ENCODE results near the gene DCAF16. TPM values are rescaled to one million over a fixed set of nuclear protein-coding genes. Genes with fewer than 3 reads are reported as not detected.

The DCAF16 gene
- total and polyA plus RNA-seq, 7 experiments from 2014 or later = 29.3 to 85.1 (median 67.0) TPM

GRCh38 chr4:17765514-17766286, 44.9 kb downstream of the DCAF16 start:
- intact Hi-C loops (cut with micrococcal nuclease) = no loop called here
- ATAC-seq (no peak), DNase-seq (no peak)
- H3K4me3 ChIP-seq (ENCODE audit: low read length) = no peak overlapping the region
- no peaks in the 10 kb centered on the region for H3K4me1 ChIP-seq (ENCODE audit: control insufficient read depth in 2 of 2, insufficient read depth in 2 of 2, low read length in 2 of 2)
- H3K9me3 Mint-ChIP-seq = peaks cover 0 to 9% (median 0%) of the 10 kb centered on the region in 11 donors
- H3K27ac Mint-ChIP-seq = peak overlapping the region in 1 of 9 donors; percentile 21
- CTCF ChIA-PET = no interaction called here
- no peaks in the 10 kb centered on the region for H3K9me3 ChIP-seq (ENCODE audit: control insufficient read depth in 2 of 3, low read length in 3 of 3)
- H3K27me3 ChIP-seq (ENCODE audit: control insufficient read depth in 2 of 2, insufficient read depth in 2 of 2, low read length in 2 of 2) = no peaks in the 10 kb centered on the region
- peak overlapping the region in 3 of 10 donors; percentile 1 to 15 (median 2) for H3K4me3 Mint-ChIP-seq
- POLR2A ChIA-PET = no interaction called here
- peaks cover 0 to 9% (median 7%) of the 10 kb centered on the region in 7 donors for H3K4me1 Mint-ChIP-seq
- no peak overlapping the region for H3K27ac ChIP-seq (ENCODE audit: low read depth, low read length)
- H3K36me3 Mint-ChIP-seq = peaks cover 0 to 6% (median 0%) of the 10 kb centered on the region in 5 donors
- H3K36me3 ChIP-seq (ENCODE audit: control insufficient read depth in 2 of 3, insufficient read depth in 3 of 3, low read length in 3 of 3) = no peaks in the 10 kb centered on the region
- H3K27me3 Mint-ChIP-seq = peaks cover 0 to 11% (median 7%) of the 10 kb centered on the region in 5 donors

- no peak for ATAC-seq
- Mint-ChIP-seq H3K4me3 (no peak overlapping the region), H3K4me1 (peaks cover 0 to 9% (median 7%) of the 10 kb centered on the region in 7 donors), H3K27me3 (peaks cover 0 to 11% (median 3%) of the 10 kb centered on the region in 5 donors), H3K9me3 (peaks cover 0 to 9% (median 0%) of the 10 kb centered on the region in 11 donors), H3K36me3 (peaks cover 0 to 11% (median 0%) of the 10 kb centered on the region in 5 donors), H3K27ac (no peak overlapping the region)
- Histone ChIP-seq H3K27ac (ENCODE audit: low read depth, low read length) (no peak overlapping the region), H3K9me3 (ENCODE audit: control insufficient read depth in 2 of 3, low read length in 3 of 3) (no peaks in the 10 kb centered on the region), H3K4me3 (ENCODE audit: low read length) (no peak overlapping the region), H3K27me3 (ENCODE audit: control insufficient read depth in 2 of 2, insufficient read depth in 2 of 2, low read length in 2 of 2) (no peaks in the 10 kb centered on the region), H3K4me1 (ENCODE audit: control insufficient read depth in 2 of 2, insufficient read depth in 2 of 2, low read length in 2 of 2) (no peaks in the 10 kb centered on the region), H3K36me3 (ENCODE audit: control insufficient read depth in 2 of 3, insufficient read depth in 3 of 3, low read length in 3 of 3) (no peaks in the 10 kb centered on the region)
- POLR2A ChIA-PET = no interaction called here
- CTCF ChIA-PET = no interaction called here
- intact Hi-C loops (cut with micrococcal nuclease) = no loop called here
- no peak for DNase-seq
These were observed 46.6 kb downstream of the DCAF16 start for GRCh38 chr4:17763931-17764330.

- H3K36me3 Mint-ChIP-seq = peaks cover 0 to 11% (median 0%) of the 10 kb centered on the region in 5 donors
- Histone ChIP-seq H3K36me3 (ENCODE audit: control insufficient read depth in 2 of 3, insufficient read depth in 3 of 3, low read length in 3 of 3) (no peaks in the 10 kb centered on the region), H3K27ac (ENCODE audit: low read depth, low read length) (no peak overlapping the region), H3K4me3 (ENCODE audit: low read length) (no peak overlapping the region), H3K9me3 (ENCODE audit: control insufficient read depth in 2 of 3, low read length in 3 of 3) (no peaks in the 10 kb centered on the region), H3K27me3 (ENCODE audit: control insufficient read depth in 2 of 2, insufficient read depth in 2 of 2, low read length in 2 of 2) (no peaks in the 10 kb centered on the region), H3K4me1 (ENCODE audit: control insufficient read depth in 2 of 2, insufficient read depth in 2 of 2, low read length in 2 of 2) (no peaks in the 10 kb centered on the region)
- POLR2A ChIA-PET = no interaction called here
- peaks cover 0 to 11% (median 3%) of the 10 kb centered on the region in 5 donors for H3K27me3 Mint-ChIP-seq
- no peak for ATAC-seq
- no peak for DNase-seq
- H3K27ac Mint-ChIP-seq = no peak overlapping the region
- no peak overlapping the region for H3K4me3 Mint-ChIP-seq
- intact Hi-C loops (cut with micrococcal nuclease) = no loop called here
- H3K4me1 Mint-ChIP-seq = peaks cover 0 to 9% (median 7%) of the 10 kb centered on the region in 7 donors
- CTCF ChIA-PET = no interaction called here
- peaks cover 0 to 9% (median 0%) of the 10 kb centered on the region in 11 donors for H3K9me3 Mint-ChIP-seq
These were observed 47.1 kb downstream of the DCAF16 start for GRCh38 chr4:17763416-17763815.

GRCh38 chr4:17762726-17763125, 47.8 kb downstream of the DCAF16 start:
- H3K36me3 ChIP-seq (ENCODE audit: control insufficient read depth in 2 of 3, insufficient read depth in 3 of 3, low read length in 3 of 3) = no peaks in the 10 kb centered on the region
- peaks cover 0 to 9% (median 7%) of the 10 kb centered on the region in 7 donors for H3K4me1 Mint-ChIP-seq
- no peaks in the 10 kb centered on the region for H3K27me3 ChIP-seq (ENCODE audit: control insufficient read depth in 2 of 2, insufficient read depth in 2 of 2, low read length in 2 of 2)
- intact Hi-C loops (cut with micrococcal nuclease) = no loop called here
- H3K4me1 ChIP-seq (ENCODE audit: control insufficient read depth in 2 of 2, insufficient read depth in 2 of 2, low read length in 2 of 2) = no peaks in the 10 kb centered on the region
- no peak overlapping the region for H3K4me3 ChIP-seq (ENCODE audit: low read length)
- peaks cover 0 to 11% (median 0%) of the 10 kb centered on the region in 5 donors for H3K36me3 Mint-ChIP-seq
- ChIA-PET CTCF (no interaction called here), POLR2A (no interaction called here)
- peaks cover 0 to 11% (median 3%) of the 10 kb centered on the region in 5 donors for H3K27me3 Mint-ChIP-seq
- no peak overlapping the region for H3K4me3 Mint-ChIP-seq
- H3K9me3 ChIP-seq (ENCODE audit: control insufficient read depth in 2 of 3, low read length in 3 of 3) = no peaks in the 10 kb centered on the region
- H3K9me3 Mint-ChIP-seq = peaks cover 0 to 9% (median 0%) of the 10 kb centered on the region in 11 donors
- DNase-seq = no peak
- H3K27ac ChIP-seq (ENCODE audit: low read depth, low read length) = no peak overlapping the region
- no peak for ATAC-seq
- H3K27ac Mint-ChIP-seq = no peak overlapping the region

- no peaks in the 10 kb centered on the region for H3K4me1 ChIP-seq (ENCODE audit: control insufficient read depth in 2 of 2, insufficient read depth in 2 of 2, low read length in 2 of 2)
- DNase-seq = no peak
- H3K27me3 ChIP-seq (ENCODE audit: control insufficient read depth in 2 of 2, insufficient read depth in 2 of 2, low read length in 2 of 2) = no peaks in the 10 kb centered on the region
- Mint-ChIP-seq H3K9me3 (peaks cover 0 to 5% (median 0%) of the 10 kb centered on the region in 11 donors), H3K27ac (no peak overlapping the region), H3K4me3 (no peak overlapping the region), H3K27me3 (peaks cover 0 to 9% (median 7%) of the 10 kb centered on the region in 5 donors), H3K4me1 (peaks cover 0 to 8% (median 6%) of the 10 kb centered on the region in 7 donors), H3K36me3 (peaks cover 0 to 9% (median 0%) of the 10 kb centered on the region in 5 donors)
- POLR2A ChIA-PET = no interaction called here
- ATAC-seq = no peak
- no peak overlapping the region for H3K4me3 ChIP-seq (ENCODE audit: low read length)
- H3K9me3 ChIP-seq (ENCODE audit: control insufficient read depth in 2 of 3, low read length in 3 of 3) = no peaks in the 10 kb centered on the region
- intact Hi-C loops (cut with micrococcal nuclease) = no loop called here
- no peak overlapping the region for H3K27ac ChIP-seq (ENCODE audit: low read depth, low read length)
- CTCF ChIA-PET = no interaction called here
- H3K36me3 ChIP-seq (ENCODE audit: control insufficient read depth in 2 of 3, insufficient read depth in 3 of 3, low read length in 3 of 3) = no peaks in the 10 kb centered on the region
These were observed 49.5 kb downstream of the DCAF16 start for GRCh38 chr4:17761062-17761461.

- no peak overlapping the region for H3K27ac ChIP-seq (ENCODE audit: low read depth, low read length)
- intact Hi-C loops (cut with micrococcal nuclease) = no loop called here
- H3K4me1 Mint-ChIP-seq = peaks cover 0 to 4% (median 3%) of the 10 kb centered on the region in 7 donors
- ChIA-PET POLR2A (no interaction called here), CTCF (no interaction called here)
- no peaks in the 10 kb centered on the region for H3K27me3 ChIP-seq (ENCODE audit: control insufficient read depth in 2 of 2, insufficient read depth in 2 of 2, low read length in 2 of 2)
- no peak overlapping the region for H3K4me3 ChIP-seq (ENCODE audit: low read length)
- H3K36me3 Mint-ChIP-seq = peaks cover 0 to 5% (median 0%) of the 10 kb centered on the region in 5 donors
- peaks cover 0 to 2% (median 0%) of the 10 kb centered on the region in 11 donors for H3K9me3 Mint-ChIP-seq
- no peaks in the 10 kb centered on the region for H3K9me3 ChIP-seq (ENCODE audit: control insufficient read depth in 2 of 3, low read length in 3 of 3)
- no peak overlapping the region for H3K27ac Mint-ChIP-seq
- DNase-seq (no peak), ATAC-seq (no peak)
- no peak overlapping the region for H3K4me3 Mint-ChIP-seq
- peaks cover 0 to 11% (median 5%) of the 10 kb centered on the region in 5 donors for H3K27me3 Mint-ChIP-seq
- no peaks in the 10 kb centered on the region for H3K36me3 ChIP-seq (ENCODE audit: control insufficient read depth in 2 of 3, insufficient read depth in 3 of 3, low read length in 3 of 3)
- no peaks in the 10 kb centered on the region for H3K4me1 ChIP-seq (ENCODE audit: control insufficient read depth in 2 of 2, insufficient read depth in 2 of 2, low read length in 2 of 2)
These were observed 49.9 kb downstream of the DCAF16 start for GRCh38 chr4:17760626-17761025.

GRCh38 chr4:17758485-17758884, 52.1 kb downstream of the DCAF16 start:
- no peaks in the 10 kb centered on the region for H3K4me1 ChIP-seq (ENCODE audit: control insufficient read depth in 2 of 2, insufficient read depth in 2 of 2, low read length in 2 of 2)
- POLR2A ChIA-PET = no interaction called here
- no peak overlapping the region for H3K27ac Mint-ChIP-seq
- no peak overlapping the region for H3K27ac ChIP-seq (ENCODE audit: low read depth, low read length)
- no peak for ATAC-seq
- no peak for DNase-seq
- peaks cover 0 to 2% (median 0%) of the 10 kb centered on the region in 11 donors for H3K9me3 Mint-ChIP-seq
- H3K36me3 ChIP-seq (ENCODE audit: control insufficient read depth in 2 of 3, insufficient read depth in 3 of 3, low read length in 3 of 3) = no peaks in the 10 kb centered on the region
- H3K27me3 ChIP-seq (ENCODE audit: control insufficient read depth in 2 of 2, insufficient read depth in 2 of 2, low read length in 2 of 2) = no peaks in the 10 kb centered on the region
- H3K4me3 ChIP-seq (ENCODE audit: low read length) = no peak overlapping the region
- no peak overlapping the region for H3K4me3 Mint-ChIP-seq
- peaks cover 0 to 15% (median 8%) of the 10 kb centered on the region in 5 donors for H3K27me3 Mint-ChIP-seq
- no peaks in the 10 kb centered on the region for H3K9me3 ChIP-seq (ENCODE audit: control insufficient read depth in 2 of 3, low read length in 3 of 3)
- peaks cover 0 to 5% (median 0%) of the 10 kb centered on the region in 5 donors for H3K36me3 Mint-ChIP-seq
- intact Hi-C loops (cut with micrococcal nuclease) = no loop called here
- CTCF ChIA-PET = no interaction called here
- no peaks in the 10 kb centered on the region for H3K4me1 Mint-ChIP-seq

Data from naive thymus-derived CD4-positive, alpha-beta T cell (primary cell).